ENCODE measurements around the gene CYB561.
"Not testable (repeated sequence)": the region's sequence is repeated elsewhere in the genome, so short reads cannot be mapped to it uniquely, and the experiment has no call there.

The CYB561 gene

DNA sequence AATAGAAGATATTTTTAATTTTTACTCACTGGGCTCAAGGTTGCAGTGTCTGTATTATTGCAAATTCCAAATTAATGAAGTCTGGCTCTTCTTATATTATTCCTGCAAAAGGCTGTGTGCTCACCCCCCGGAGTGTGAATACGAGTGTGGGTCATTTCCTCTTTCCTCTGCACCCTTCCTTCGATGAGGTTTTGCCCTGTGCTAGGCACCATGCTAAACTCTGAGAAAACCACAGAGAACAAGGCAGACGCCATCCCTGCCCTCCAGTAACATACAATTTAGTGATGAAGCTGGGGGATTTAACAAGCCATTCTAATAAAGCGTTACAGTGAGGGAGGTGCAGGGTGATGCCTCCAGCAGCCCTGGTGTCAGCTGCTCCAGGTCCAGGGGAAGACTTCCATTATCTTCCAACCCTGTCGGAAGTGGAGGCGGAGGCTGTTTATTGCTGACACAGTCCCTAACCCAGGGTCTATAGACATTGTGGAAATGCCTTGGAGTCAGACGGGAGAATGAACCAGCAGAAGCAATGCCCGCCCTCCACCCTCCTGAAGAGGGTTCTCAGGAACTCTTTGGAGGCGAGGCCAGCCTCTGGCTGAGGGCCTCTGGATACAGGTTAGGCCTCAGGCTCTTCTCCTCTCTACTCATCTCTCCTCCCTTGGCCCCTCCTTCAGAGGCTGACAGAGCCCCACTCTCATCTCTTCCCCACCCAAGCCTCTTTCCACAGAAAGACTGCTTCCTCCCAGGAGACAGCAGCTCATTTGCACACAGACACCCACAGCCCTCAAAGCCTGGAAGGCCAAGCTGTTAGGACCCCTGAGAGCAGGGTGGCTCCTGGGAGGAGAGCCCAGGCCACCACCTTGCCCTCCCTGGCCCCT, 28.7 kb upstream of the CYB561 start (continued):
- TF ChIP-seq PBX3 (CRISPR knock-in tag; IDR thresholded peaks at IDR 0.05) (no peak), ZNF621 (tag by site-specific recombination; IDR thresholded peaks at IDR 0.05) (no peak), ZSCAN23 (tag by site-specific recombination; IDR thresholded peaks at IDR 0.05) (no peak), SP7 (tag by site-specific recombination; IDR thresholded peaks at IDR 0.05) (peak; percentile 39; the same call in 1 of the 2 replicates), ZNF202 (tag by site-specific recombination; IDR thresholded peaks at IDR 0.05; ENCODE audit: borderline replicate concordance) (no peak), ZNF433 (tag by site-specific recombination; IDR thresholded peaks at IDR 0.05; ENCODE audit: low read depth) (no peak), ZEB2 (tag by site-specific recombination; IDR thresholded peaks at IDR 0.05) (no peak), ZBTB48 (tag by site-specific recombination; IDR thresholded peaks at IDR 0.05) (peak; percentile 64; the same call in 1 of the 2 replicates), ZBTB26 (tag by site-specific recombination; optimal IDR thresholded peaks at IDR 0.05) (no peak), ZFP69B (tag by site-specific recombination; IDR thresholded peaks at IDR 0.05) (no peak), ZNF423 (tag by site-specific recombination; IDR thresholded peaks at IDR 0.05) (no peak), ZBTB10 (tag by site-specific recombination; IDR thresholded peaks at IDR 0.05) (no peak), TCF7L2 (IDR thresholded peaks at IDR 0.05; ENCODE audit: borderline replicate concordance, low read depth, low read length) (no peak)
- TF ChIP-seq, protein P1, sequence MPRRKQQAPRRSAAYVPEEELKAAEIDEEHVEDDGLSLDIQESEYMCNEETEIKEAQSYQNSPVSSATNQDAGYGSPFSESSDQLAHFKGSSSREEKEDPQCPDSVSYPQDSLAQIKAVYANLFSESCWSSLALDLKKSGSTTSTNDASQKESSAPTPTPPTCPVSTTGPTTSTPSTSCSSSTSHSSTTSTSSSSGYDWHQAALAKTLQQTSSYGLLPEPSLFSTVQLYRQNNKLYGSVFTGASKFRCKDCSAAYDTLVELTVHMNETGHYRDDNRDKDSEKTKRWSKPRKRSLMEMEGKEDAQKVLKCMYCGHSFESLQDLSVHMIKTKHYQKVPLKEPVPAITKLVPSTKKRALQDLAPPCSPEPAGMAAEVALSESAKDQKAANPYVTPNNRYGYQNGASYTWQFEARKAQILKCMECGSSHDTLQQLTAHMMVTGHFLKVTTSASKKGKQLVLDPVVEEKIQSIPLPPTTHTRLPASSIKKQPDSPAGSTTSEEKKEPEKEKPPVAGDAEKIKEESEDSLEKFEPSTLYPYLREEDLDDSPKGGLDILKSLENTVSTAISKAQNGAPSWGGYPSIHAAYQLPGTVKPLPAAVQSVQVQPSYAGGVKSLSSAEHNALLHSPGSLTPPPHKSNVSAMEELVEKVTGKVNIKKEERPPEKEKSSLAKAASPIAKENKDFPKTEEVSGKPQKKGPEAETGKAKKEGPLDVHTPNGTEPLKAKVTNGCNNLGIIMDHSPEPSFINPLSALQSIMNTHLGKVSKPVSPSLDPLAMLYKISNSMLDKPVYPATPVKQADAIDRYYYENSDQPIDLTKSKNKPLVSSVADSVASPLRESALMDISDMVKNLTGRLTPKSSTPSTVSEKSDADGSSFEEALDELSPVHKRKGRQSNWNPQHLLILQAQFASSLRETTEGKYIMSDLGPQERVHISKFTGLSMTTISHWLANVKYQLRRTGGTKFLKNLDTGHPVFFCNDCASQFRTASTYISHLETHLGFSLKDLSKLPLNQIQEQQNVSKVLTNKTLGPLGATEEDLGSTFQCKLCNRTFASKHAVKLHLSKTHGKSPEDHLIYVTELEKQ (tag by site-specific recombination; IDR thresholded peaks at IDR 0.05; ENCODE audit: borderline replicate concordance) = no peak

- no peak for TF ChIP-seq YY2 (tag by site-specific recombination; IDR thresholded peaks at IDR 0.05)
- TF ChIP-seq ZBTB26 (tag by site-specific recombination; optimal IDR thresholded peaks at IDR 0.05) = no peak
- TF ChIP-seq ZNF707 (tag by site-specific recombination; IDR thresholded peaks at IDR 0.05) = no peak
- no peak for TF ChIP-seq ZFP37 (tag by site-specific recombination; IDR thresholded peaks at IDR 0.05)
- Histone ChIP-seq H3K9me3 (ENCODE audit: control insufficient read depth, insufficient read depth, low read depth, low read length) (no peaks in the 10 kb centered on the region), H3K27ac (ENCODE audit: extremely low read depth, low read depth, low read length) (no peak overlapping the region), H3K4me3 (ENCODE audit: low read depth, low read length) (no peak overlapping the region), H3K36me3 (ENCODE audit: control insufficient read depth in 2 of 2, insufficient read depth in 1 of 2, low read length in 2 of 2) (no peaks in the 10 kb centered on the region), H3K4me1 (ENCODE audit: control insufficient read depth, insufficient read depth, low read length) (peaks cover 10% of the 10 kb centered on the region)
- ChIA-PET POLR2A (no interaction called here), CTCF (interaction anchor here (0.7 to 1.4 kb wide), 4 partner anchors 12 to 138 kb away, joined by 3 to 5 read pairs (median 3); no protein-coding TSS in a partner anchor)
These were observed 28.1 kb upstream of the CYB561 start for GRCh38 chr17:63474174-63474573.

GRCh38 chr17:63468099-63468498, 22.0 kb upstream of the CYB561 start:
- POLR2A ChIA-PET = not testable (repeated sequence)

More at GRCh38 chr17:63468099-63468498, 22.0 kb upstream of the CYB561 start:
- H3K4me1 ChIP-seq (ENCODE audit: control insufficient read depth, insufficient read depth, low read length); H3K9me3 ChIP-seq (ENCODE audit: control insufficient read depth, insufficient read depth, low read depth, low read length); H3K27ac ChIP-seq (ENCODE audit: extremely low read depth, low read depth, low read length); H3K4me3 ChIP-seq (ENCODE audit: low read depth, low read length); H3K36me3 ChIP-seq (ENCODE audit: control insufficient read depth in 2 of 2, insufficient read depth in 1 of 2, low read length in 2 of 2): not testable (repeated sequence)
- CTCF ChIA-PET = interaction anchor here (0.6 to 3.1 kb wide), 4 partner anchors 11 to 169 kb away, joined by 3 to 17 read pairs (median 4); no protein-coding TSS in a partner anchor
